ENCODE measurements around the gene TXNRD2. TPM values are rescaled to one million over a fixed set of nuclear protein-coding genes. Genes with fewer than 3 reads are reported as not detected.

Gene TXNRD2
- total and polyA plus RNA-seq, 2 donors from 2014 or later, result 28.6 to 50.6 TPM

GRCh38 chr22:19840059-19840458, 101.6 kb downstream of the TXNRD2 start:
- no peak overlapping the region for H3K4me3 ChIP-seq (ENCODE audit: low read length in 3 of 3)
- no peaks in the 10 kb centered on the region for H3K9me3 ChIP-seq (ENCODE audit: control insufficient read depth in 2 of 3, insufficient read depth in 1 of 3, low read length in 3 of 3)
- FAIRE-seq (no peak), DNase-seq (no peak)
- H3K27ac ChIP-seq (ENCODE audit: low read depth in 2 of 2, low read length in 2 of 2), result no peak overlapping the region
- no peaks in the 10 kb centered on the region for H3K36me3 ChIP-seq (ENCODE audit: control insufficient read depth in 2 of 3, insufficient read depth in 3 of 3, low read length in 3 of 3)
- H3K27me3 ChIP-seq (ENCODE audit: control insufficient read depth, insufficient read depth, low read length), result no peaks in the 10 kb centered on the region
- intact Hi-C loops (cut with DNase I), result no loop called here
- TF ChIP-seq, protein P1, sequence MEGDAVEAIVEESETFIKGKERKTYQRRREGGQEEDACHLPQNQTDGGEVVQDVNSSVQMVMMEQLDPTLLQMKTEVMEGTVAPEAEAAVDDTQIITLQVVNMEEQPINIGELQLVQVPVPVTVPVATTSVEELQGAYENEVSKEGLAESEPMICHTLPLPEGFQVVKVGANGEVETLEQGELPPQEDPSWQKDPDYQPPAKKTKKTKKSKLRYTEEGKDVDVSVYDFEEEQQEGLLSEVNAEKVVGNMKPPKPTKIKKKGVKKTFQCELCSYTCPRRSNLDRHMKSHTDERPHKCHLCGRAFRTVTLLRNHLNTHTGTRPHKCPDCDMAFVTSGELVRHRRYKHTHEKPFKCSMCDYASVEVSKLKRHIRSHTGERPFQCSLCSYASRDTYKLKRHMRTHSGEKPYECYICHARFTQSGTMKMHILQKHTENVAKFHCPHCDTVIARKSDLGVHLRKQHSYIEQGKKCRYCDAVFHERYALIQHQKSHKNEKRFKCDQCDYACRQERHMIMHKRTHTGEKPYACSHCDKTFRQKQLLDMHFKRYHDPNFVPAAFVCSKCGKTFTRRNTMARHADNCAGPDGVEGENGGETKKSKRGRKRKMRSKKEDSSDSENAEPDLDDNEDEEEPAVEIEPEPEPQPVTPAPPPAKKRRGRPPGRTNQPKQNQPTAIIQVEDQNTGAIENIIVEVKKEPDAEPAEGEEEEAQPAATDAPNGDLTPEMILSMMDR (IDR thresholded peaks at IDR 0.05; ENCODE audit: borderline replicate concordance, extremely low read depth, insufficient read depth), result no peak
- H3K4me1 ChIP-seq (ENCODE audit: control insufficient read depth in 2 of 3, insufficient read depth in 2 of 3, low read depth in 1 of 3, low read length in 3 of 3), result peaks cover 0 to 5% (median 0%) of the 10 kb centered on the region in 3 donors
- no peak overlapping the region for H3K9ac ChIP-seq (ENCODE audit: low read length in 3 of 3)

GRCh38 chr22:19837915-19838314, 103.7 kb downstream of the TXNRD2 start:
- FAIRE-seq, result no peak

DNA sequence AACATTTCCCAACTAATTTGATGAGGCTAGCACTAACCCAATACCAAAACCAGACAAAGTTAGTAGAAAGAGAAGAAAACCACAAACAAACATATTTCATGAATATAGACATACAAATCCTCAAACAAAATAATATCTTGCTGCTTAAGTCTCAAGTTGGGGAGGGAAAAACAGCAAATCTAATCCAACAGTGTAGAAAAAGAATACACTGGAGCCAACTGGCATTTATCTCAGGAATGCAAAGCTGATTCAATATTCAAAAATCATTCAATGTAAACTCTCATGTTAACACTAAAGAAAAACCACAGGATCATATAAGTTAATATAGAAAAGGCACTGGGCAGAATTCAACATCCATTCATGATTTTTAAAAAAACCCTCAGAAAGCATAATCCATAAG, 105.1 kb downstream of the TXNRD2 start:
- no peak for FAIRE-seq

More at GRCh38 chr22:19837915-19838314, 103.7 kb downstream of the TXNRD2 start:
- Histone ChIP-seq H3K27ac (ENCODE audit: low read depth in 2 of 2, low read length in 2 of 2) (no peak overlapping the region), H3K9me3 (ENCODE audit: control insufficient read depth in 2 of 3, insufficient read depth in 1 of 3, low read length in 3 of 3) (no peaks in the 10 kb centered on the region), H3K4me3 (ENCODE audit: low read length in 3 of 3) (no peak overlapping the region), H3K36me3 (ENCODE audit: control insufficient read depth in 2 of 3, insufficient read depth in 3 of 3, low read length in 3 of 3) (no peaks in the 10 kb centered on the region), H3K27me3 (ENCODE audit: control insufficient read depth, insufficient read depth, low read length) (no peaks in the 10 kb centered on the region), H3K4me1 (ENCODE audit: control insufficient read depth in 2 of 3, insufficient read depth in 2 of 3, low read depth in 1 of 3, low read length in 3 of 3) (no peaks in the 10 kb centered on the region), H3K9ac (ENCODE audit: low read length in 3 of 3) (no peak overlapping the region)
- TF ChIP-seq, protein P1 (IDR thresholded peaks at IDR 0.05; ENCODE audit: borderline replicate concordance, extremely low read depth, insufficient read depth), result no peak
- no peak for DNase-seq
- intact Hi-C loops (cut with DNase I), result no loop called here

More for the DNA sequence above, 105.1 kb downstream of the TXNRD2 start:
- Histone ChIP-seq H3K27me3 (ENCODE audit: control insufficient read depth, insufficient read depth, low read length) (no peaks in the 10 kb centered on the region), H3K9ac (ENCODE audit: low read length in 3 of 3) (no peak overlapping the region), H3K4me1 (ENCODE audit: control insufficient read depth in 2 of 3, insufficient read depth in 2 of 3, low read depth in 1 of 3, low read length in 3 of 3) (no peaks in the 10 kb centered on the region), H3K27ac (ENCODE audit: low read depth in 2 of 2, low read length in 2 of 2) (no peak overlapping the region), H3K4me3 (ENCODE audit: low read length in 3 of 3) (no peak overlapping the region), H3K9me3 (ENCODE audit: control insufficient read depth in 2 of 3, insufficient read depth in 1 of 3, low read length in 3 of 3) (no peaks in the 10 kb centered on the region), H3K36me3 (ENCODE audit: control insufficient read depth in 2 of 3, insufficient read depth in 3 of 3, low read length in 3 of 3) (no peaks in the 10 kb centered on the region)
- TF ChIP-seq, protein P1 (IDR thresholded peaks at IDR 0.05; ENCODE audit: borderline replicate concordance, extremely low read depth, insufficient read depth), result no peak
- intact Hi-C loops (cut with DNase I), result no loop called here
- DNase-seq, result no peak
